Left cardiac atrium (tissue), 4 donors: ENCODE data around the gene CEP57L1. TPM values are rescaled to one million over a fixed set of nuclear protein-coding genes. Genes with fewer than 3 reads are reported as not detected.
A peak's percentile ranks its signal among the peaks of the same experiment; 100 is the strongest.

Experiments
- ATAC-seq, 2 donors: fragments of 200-7000 bp; cut with Tn5 transposase; one replicate each; pipeline ENCODE4 v1.9.1; 2020; ENCODE audit warnings: mild to moderate bottlenecking in 2 of 2, moderate library complexity in 2 of 2
- DNase-seq: peaks from one replicate; pipeline ENCODE4 v3.0.0-alpha.2; 2020
- intact Hi-C, 2 donors: fragments of 100-400 bp; cut with DNase I; formaldehyde crosslinking; loops; one replicate each; pipeline versions ENCODE4 v1.14.1 to v1.15.1; 2022 to 2023
- total RNA-seq, 2 donors: library from RNA; stranded (reverse); fragmentation: NEBNext Ultra II Directional; extraction: Animal tissue kit (Norgen Biotek cat#: 25700); gene quantifications; one replicate each; pipeline ENCODE4 v1.2.1, GENCODE V29; 2021
- donor health status: DM: no; HTN: yes; CAD: no.
- donor health status: DM: no; HTN: yes; CAD: no; lungs with severe emphysema.
- donor health status: DM: yes; HTN: yes; CAD: no.
- donor health status: Dilated cardiomyopathy.

The CEP57L1 gene
- total RNA-seq, 2 donors from 2014 or later, result 7.6 to 10.2 TPM

DNA sequence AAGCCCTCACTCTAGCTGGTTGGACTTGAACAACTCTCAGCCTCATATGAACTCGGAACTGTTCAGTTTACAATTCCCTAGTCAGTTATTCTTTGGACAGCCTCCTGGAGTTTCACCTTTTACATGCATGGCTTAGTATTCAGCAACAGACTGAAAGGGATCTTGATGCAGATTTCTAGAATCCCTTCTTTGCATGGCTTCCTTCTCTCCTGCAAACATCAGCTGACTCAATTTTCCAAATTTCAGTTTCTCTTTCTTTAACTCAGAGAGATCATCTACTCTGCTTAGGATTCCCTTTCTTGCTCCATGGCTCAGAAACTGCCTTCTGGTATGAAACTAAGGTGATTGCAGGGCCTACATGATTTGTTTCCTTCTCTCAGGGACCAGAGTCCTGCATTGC, 99.6 kb downstream of the CEP57L1 start:
- intact Hi-C loops, result no loop called here
- ATAC-seq (peak in 1 of 2 donors; percentile 57), DNase-seq (no peak)

DNA sequence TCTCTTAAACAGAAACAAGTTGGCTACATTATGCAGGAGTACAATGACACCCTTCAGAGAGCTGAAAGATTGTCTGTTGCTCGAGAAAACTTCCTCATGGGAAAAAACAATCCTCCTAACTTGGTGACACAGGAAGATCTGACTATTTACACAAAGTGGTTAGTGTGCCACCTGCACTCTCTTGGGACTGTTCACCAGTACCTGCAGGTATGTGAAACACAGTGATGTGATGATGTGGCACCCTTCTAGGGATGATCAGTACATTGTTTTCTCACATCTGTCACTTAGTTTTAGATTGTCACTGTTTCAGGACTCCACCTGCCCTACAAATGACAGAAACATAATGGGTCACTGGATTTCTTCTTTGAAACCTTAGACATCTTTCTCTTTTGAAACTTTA, 101.8 kb downstream of the CEP57L1 start:
- intact Hi-C loops, result no loop called here
- DNase-seq (no peak), ATAC-seq (no peak)

DNA sequence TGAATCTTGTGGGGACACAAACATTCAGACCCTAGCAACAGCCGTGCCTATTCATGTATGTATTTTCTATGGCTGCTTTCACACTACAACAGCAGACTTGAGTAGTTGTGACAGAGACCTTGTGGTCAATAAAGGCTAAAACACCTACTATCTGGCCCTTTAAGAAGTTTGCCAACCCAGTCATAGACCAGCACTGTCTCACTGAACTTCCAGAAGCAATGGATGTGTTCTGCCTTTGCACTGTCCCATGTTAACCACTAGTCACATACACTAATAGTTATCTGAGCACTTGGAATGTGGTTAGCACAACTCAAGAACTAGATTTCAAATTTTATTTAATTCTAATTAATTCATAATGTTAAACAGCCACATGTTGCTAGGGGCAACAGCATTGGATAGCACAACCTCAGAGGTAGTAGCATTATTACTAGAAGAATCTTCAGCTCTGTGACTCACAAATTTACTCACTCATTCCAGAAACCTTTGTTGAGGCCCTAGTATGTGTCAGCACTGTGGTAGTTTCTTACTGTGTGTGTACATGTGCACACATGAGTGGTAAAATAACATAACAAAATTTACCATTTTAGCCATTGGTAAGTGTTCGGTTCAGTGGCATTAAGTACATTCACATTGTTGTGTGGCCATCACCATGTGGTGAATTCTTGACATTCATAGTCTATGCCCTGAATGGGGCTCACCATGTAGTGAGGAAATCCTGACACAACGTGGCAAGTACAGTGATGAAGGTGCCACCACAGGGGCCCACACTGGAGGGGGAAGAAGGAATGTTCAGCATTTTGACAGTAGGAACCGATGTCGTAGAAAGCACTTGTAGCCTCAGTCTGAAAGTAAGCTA, 107.3 kb downstream of the CEP57L1 start:
- intact Hi-C loops, result no loop called here
- DNase-seq, result no peak

DNA sequence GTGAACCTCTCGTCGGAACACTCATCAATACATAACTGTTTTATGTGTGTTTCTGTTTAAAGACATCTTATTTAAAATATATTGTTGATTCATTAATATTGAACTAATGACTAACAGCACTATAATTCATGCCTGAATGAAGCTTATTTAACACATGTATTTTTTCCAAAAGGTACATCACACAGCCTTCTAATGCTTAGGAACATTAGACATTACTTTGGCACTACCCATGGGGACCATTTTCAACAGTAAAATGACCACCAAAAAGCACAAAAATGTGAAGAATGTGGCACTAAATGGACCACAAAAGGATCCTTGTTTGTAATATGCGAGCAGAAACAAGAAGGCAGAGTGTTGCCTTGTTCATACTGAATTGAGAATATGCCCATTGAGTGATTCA, 109.2 kb downstream of the CEP57L1 start:
- intact Hi-C loops, result no loop called here
- ATAC-seq (no peak), DNase-seq (no peak)

More for the DNA sequence above, 107.3 kb downstream of the CEP57L1 start:
- no peak for ATAC-seq

DNA sequence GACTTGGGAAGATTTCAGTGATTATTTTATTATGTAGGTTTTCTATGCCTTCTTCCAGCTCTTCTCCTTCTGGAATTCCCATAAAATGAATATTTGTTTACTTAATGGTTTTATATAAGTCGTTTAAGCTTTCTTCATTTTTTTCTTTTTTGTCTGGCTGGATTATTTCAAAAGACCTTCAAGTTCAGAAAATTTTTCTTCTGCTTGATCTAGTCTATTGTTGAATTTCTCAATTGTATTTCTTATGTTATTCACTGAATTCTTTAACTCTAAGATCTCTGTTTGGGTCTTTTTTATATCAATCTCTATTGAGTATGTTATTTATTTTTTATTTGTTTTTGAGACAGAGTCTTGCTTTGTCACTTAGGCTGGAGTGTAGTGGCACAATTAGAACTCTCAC, 117.4 kb downstream of the CEP57L1 start:
- ATAC-seq (no peak), DNase-seq (no peak)
- intact Hi-C loops, result no loop called here

Other genes starting within 250 kb of the CEP57L1 start
- 1 to 10 TPM; 8.0 to 9.2 TPM for gene ARMC2, start 247.1 kb upstream of the CEP57L1 start, total RNA-seq
- 10 to 100 TPM; 22.4 to 54.0 TPM for gene SESN1, start 661 bp upstream of the CEP57L1 start, total RNA-seq